Type B pancreatic cell (in vitro differentiated cells): Measurements from ENCODE around the gene VAMP8. TPM values are rescaled to one million over a fixed set of nuclear protein-coding genes. Genes with fewer than 3 reads are reported as not detected.
A peak's percentile ranks its signal among the peaks of the same experiment; 100 is the strongest.

ENCODE experiments used
- DNase-seq: peaks from one replicate; pipeline ENCODE4 v3.0.0; 2021; ENCODE audit warnings: mixed read lengths; ENCODE audit not compliant: unreplicated experiment; ENCODE audit errors: extremely low spot score
- H3K27ac Mint-ChIP-seq: 2 replicates; pipeline ENCODE4 v1.8.0; 2021; ENCODE audit warnings: mild to moderate bottlenecking, mixed read lengths
- H3K27me3 Mint-ChIP-seq: 2 replicates; pipeline ENCODE4 v1.8.0; 2021; ENCODE audit warnings: mixed read lengths
- H3K36me3 Mint-ChIP-seq: 2 replicates; pipeline ENCODE4 v1.8.0; 2021; ENCODE audit warnings: mixed read lengths
- H3K4me1 Mint-ChIP-seq: one replicate; pipeline ENCODE4 v1.8.0; 2021; ENCODE audit warnings: mixed read lengths; ENCODE audit not compliant: unreplicated experiment
- H3K4me3 Mint-ChIP-seq: 2 replicates; pipeline ENCODE4 v1.8.0; 2021; ENCODE audit warnings: mild to moderate bottlenecking, mixed read lengths
- H3K9me3 Mint-ChIP-seq: 2 replicates; pipeline ENCODE4 v1.8.0; 2021; ENCODE audit warnings: mixed read lengths
- CTCF ChIP-seq: fragments of 200-600 bp; sonication (generic); conservative IDR thresholded peaks from 2 replicates; pipeline ENCODE4 v1.5.0; 2021; ENCODE audit warnings: antibody characterized with exemption, mild to moderate bottlenecking
- total RNA-seq: library from RNA; stranded (reverse); gene quantifications from 2 replicates; pipeline ENCODE4 v1.2.1, GENCODE V29; 2021; ENCODE audit warnings: low replicate concordance

Gene VAMP8
- total RNA-seq, 1 donor from 2014 or later = 62.8 TPM

- peak; percentile 79 for DNase-seq
- Mint-ChIP-seq H3K27me3 (no peaks in the 10 kb centered on the region), H3K27ac (peak overlapping the region; percentile 98), H3K4me3 (peak overlapping the region; percentile 94), H3K4me1 (peaks cover 47% of the 10 kb centered on the region), H3K9me3 (no peaks in the 10 kb centered on the region), H3K36me3 (peaks cover 43% of the 10 kb centered on the region)
- no peak for TF ChIP-seq CTCF
Measured at GRCh38 chr2:85539361-85540132, 37.8 kb upstream of the VAMP8 start.

- H3K4me3 Mint-ChIP-seq = peak overlapping the region; percentile 94
- TF ChIP-seq CTCF = no peak
- no peaks in the 10 kb centered on the region for H3K9me3 Mint-ChIP-seq
- H3K4me1 Mint-ChIP-seq = peaks cover 47% of the 10 kb centered on the region
- no peak for DNase-seq
- H3K27me3 Mint-ChIP-seq = no peaks in the 10 kb centered on the region
- H3K36me3 Mint-ChIP-seq = peaks cover 43% of the 10 kb centered on the region
- peak overlapping the region; percentile 79 for H3K27ac Mint-ChIP-seq
Measured at GRCh38 chr2:85540133-85540648, 37.2 kb upstream of the VAMP8 start.

- TF ChIP-seq CTCF = no peak
- Mint-ChIP-seq H3K27ac (peak overlapping the region; percentile 4), H3K4me1 (peaks cover 44% of the 10 kb centered on the region), H3K4me3 (peak overlapping the region; percentile 94), H3K27me3 (no peaks in the 10 kb centered on the region), H3K36me3 (peaks cover 43% of the 10 kb centered on the region), H3K9me3 (no peaks in the 10 kb centered on the region)
- DNase-seq = no peak
Measured at GRCh38 chr2:85541262-85541661, 36.1 kb upstream of the VAMP8 start.

GRCh38 chr2:85541753-85542457, 35.5 kb upstream of the VAMP8 start:
- peaks cover 42% of the 10 kb centered on the region for H3K4me1 Mint-ChIP-seq
- H3K36me3 Mint-ChIP-seq = peaks cover 47% of the 10 kb centered on the region
- no peak for DNase-seq
- TF ChIP-seq CTCF = no peak
- peak overlapping the region; percentile 4 for H3K27ac Mint-ChIP-seq
- no peaks in the 10 kb centered on the region for H3K27me3 Mint-ChIP-seq
- H3K9me3 Mint-ChIP-seq = no peaks in the 10 kb centered on the region
- peak overlapping the region; percentile 94 for H3K4me3 Mint-ChIP-seq

- H3K4me1 Mint-ChIP-seq = peaks cover 37% of the 10 kb centered on the region
- H3K27me3 Mint-ChIP-seq = no peaks in the 10 kb centered on the region
- H3K4me3 Mint-ChIP-seq = peak overlapping the region; percentile 94
- no peak for DNase-seq
- no peak for TF ChIP-seq CTCF
- peaks cover 50% of the 10 kb centered on the region for H3K36me3 Mint-ChIP-seq
- H3K27ac Mint-ChIP-seq = peak overlapping the region; percentile 4
- H3K9me3 Mint-ChIP-seq = no peaks in the 10 kb centered on the region
Measured at GRCh38 chr2:85542777-85543176, 34.6 kb upstream of the VAMP8 start.
